Peyer's patch (tissue), 4 donors: ENCODE results near the gene RFX8.

Source experiments
- CTCF ChIP-seq, 6 experiments: fragments of 450-650 bp in 4 of 6; fragments of 200-600 bp in 2 of 6; sonication (generic) in 1 of 6; IDR thresholded peaks; one replicate each; pipeline ENCODE4 v1.5.1; 2017 to 2019; ENCODE audit warnings: antibody characterized with exemption in 6 of 6, mild to moderate bottlenecking in 3 of 6, moderate library complexity in 1 of 6
- POLR2A ChIP-seq, 2 donors: fragments of 450-650 bp; IDR thresholded peaks; one replicate each; pipeline ENCODE4 v1.5.1; 2017; ENCODE audit warnings: antibody characterized with exemption in 2 of 2, mild to moderate bottlenecking in 2 of 2, moderate library complexity in 2 of 2

- TF ChIP-seq CTCF (IDR thresholded peaks at IDR 0.05) (no peak), POLR2A (IDR thresholded peaks at IDR 0.05) (no peak)
Measured at GRCh38 chr2:101511381-101511780, 36.5 kb upstream of the RFX8 start.
